Measurements from ENCODE around the gene ARL9.
"Not testable (repeated sequence)": the region's sequence is repeated elsewhere in the genome, so short reads cannot be mapped to it uniquely, and the experiment has no call there.

ARL9 gene, protein sequence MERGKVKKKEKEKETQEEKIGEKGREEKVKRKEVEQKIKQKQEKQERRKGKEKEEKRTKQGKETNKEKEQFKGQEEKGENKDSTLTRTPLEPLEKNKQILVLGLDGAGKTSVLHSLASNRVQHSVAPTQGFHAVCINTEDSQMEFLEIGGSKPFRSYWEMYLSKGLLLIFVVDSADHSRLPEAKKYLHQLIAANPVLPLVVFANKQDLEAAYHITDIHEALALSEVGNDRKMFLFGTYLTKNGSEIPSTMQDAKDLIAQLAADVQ

DNA sequence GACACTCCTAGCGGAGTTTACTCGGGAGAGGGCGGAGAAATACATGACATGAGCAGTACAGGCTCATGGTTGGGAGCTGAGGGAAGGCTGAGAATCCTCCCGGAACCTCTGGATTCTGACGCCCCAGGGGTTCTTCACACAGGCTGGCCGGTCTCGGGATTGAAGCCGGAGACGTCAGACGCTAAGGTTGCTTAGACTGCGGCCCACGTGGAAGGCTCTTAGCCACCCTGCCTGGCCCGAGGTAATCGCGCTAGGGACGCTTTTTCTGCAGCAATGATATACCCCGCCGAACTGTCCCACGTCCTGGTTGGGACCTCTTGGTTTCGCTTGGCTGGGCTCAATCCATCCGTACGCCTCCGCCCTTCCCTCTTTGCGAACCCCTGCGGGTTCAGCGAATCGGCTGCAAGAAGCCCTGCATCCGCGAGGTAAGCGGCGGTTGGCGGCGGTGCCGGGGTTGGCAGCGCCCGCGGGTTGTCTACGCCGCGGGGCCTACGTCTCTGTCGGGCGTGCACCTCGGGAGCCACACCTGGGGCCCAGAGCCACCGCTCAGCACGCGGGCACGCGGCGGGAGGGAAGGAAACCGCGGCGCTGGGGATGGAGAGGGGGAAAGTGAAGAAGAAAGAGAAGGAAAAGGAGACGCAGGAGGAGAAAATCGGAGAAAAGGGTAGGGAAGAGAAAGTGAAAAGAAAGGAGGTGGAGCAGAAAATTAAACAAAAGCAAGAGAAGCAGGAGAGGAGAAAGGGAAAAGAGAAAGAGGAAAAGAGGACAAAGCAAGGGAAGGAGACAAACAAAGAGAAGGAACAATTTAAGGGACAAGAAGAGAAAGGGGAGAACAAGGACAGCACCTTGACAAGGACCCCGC is at the start of gene ARL9:
Gene ARL9, plus strand, starts transcription at position 523 of the 862 bp plus-strand sequence. Its CDS starts 72 bp downstream, at position 595.
- peak; percentile 25 for DNase-seq (ENCODE audit: low read depth)

DNA sequence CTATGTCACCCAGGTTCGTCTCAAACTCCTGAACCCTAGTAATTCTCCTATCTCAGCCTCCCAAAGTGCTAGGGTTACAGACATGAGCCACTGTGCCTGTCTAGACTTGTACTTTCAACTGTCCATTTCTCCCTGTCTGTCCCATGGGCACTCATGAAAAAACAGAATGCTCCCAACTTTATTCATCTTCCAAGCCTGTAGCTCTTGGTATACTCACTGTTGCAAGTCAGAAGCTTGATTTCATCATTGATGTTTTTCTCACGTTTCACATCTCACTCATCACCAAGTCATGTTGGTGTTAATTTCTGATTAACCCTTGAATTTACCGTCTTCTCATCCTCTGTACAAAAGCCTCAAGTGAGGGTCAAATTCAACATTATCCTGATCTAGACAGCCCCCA is 45.5 kb upstream of the ARL9 start:
- DNase-seq (ENCODE audit: low read depth): no peak

- no peak for DNase-seq (ENCODE audit: low read depth)
Observed at GRCh38 chr4:56462157-56462556, 43.4 kb upstream of the ARL9 start.

- DNase-seq (ENCODE audit: low read depth): no peak
Observed at GRCh38 chr4:56463711-56464110, 41.9 kb upstream of the ARL9 start.

- no peak for DNase-seq (ENCODE audit: low read depth)
Observed at GRCh38 chr4:56464581-56464980, 41.0 kb upstream of the ARL9 start.

- DNase-seq (ENCODE audit: low read depth): no peak
Observed at GRCh38 chr4:56465599-56466295, 39.8 kb upstream of the ARL9 start.

DNA sequence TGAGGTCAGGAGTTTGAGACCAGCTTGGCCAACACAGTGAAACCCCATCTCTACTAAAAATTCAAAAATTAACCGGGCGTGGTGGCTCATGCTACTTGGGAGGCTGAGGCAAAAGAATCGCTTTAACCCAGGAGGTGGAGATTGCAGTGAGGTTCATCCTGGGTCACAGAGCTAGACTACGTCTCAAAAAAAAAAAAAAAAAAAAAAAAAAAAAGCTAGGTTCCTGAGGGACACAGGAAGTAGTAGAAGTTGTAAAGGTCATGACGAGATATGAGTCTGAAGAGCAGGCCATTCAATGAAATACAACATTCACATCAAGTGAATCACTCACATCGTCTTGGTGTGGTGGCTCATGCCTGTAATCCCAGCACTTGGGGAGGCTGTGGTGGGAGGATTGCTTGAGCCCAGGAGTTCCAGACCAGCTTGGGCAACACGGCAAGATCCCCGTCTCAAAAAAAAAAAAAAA is 39.3 kb upstream of the ARL9 start:
- not testable (repeated sequence) for DNase-seq (ENCODE audit: low read depth)

GRCh38 chr4:56466910-56467283 is 38.7 kb upstream of the ARL9 start:
- DNase-seq (ENCODE audit: low read depth): no peak

DNA sequence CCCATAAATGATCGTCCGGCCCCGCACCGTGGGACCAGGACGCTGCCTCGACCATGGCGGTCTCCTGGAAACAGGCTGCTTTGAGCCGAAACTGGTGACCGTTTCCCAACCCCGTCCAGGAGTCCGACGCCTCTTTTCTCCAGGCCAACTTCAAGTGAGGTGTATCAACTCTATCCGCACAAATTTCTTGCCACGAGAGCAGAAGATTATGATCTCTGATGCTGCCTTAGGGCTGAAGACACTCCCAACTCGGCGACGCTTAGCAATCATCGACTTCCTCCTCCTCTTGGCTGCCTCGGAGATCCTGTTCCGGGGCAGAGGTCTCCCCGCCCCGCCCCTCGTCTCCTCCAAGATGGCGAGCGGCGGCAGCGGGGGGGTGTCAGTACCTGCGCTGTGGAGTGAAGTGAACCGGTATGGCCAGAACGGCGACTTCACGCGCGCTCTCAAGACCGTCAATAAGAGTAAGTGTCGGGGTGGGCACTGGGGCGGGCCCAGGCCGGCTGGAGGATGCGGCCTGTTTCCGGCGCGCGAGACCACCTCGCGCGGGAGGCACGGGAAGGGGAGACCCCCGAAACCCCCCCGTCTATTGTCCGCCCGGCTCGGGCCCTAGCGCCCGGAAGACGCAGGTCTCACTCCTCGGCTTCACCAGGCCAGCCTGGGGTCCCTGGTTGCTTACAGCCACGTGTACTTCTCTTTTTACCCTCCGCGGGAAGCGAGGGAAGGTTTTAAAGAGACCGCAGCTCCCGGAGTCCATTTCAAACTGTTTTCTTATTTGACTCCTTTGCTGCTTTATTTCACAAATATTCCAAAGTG is 38.1 kb upstream of the ARL9 start, which contains the start of gene SRP72:
Gene SRP72, plus strand, starts transcription at position 334 of the 813 bp plus-strand sequence. Its CDS starts 19 bp downstream, at position 353.
- peak; percentile 81 for DNase-seq (ENCODE audit: low read depth)

DNA sequence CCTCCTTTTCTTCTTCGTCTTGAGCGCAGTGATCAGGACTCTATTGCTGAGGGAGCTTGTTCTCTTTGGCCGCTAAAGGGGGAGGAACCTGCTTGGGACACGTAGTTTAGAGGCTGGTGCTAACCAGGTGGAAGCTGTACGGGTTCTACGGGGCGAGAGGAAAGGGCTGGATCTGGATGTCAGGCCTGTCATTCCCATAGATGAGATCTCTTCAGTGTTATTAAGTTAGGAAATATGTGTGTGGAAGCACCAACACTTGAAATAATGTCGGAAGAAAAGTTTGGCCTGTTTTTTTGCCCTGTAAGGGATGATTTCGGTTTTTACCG is 37.5 kb upstream of the ARL9 start:
- no peak for DNase-seq (ENCODE audit: low read depth)

DNA sequence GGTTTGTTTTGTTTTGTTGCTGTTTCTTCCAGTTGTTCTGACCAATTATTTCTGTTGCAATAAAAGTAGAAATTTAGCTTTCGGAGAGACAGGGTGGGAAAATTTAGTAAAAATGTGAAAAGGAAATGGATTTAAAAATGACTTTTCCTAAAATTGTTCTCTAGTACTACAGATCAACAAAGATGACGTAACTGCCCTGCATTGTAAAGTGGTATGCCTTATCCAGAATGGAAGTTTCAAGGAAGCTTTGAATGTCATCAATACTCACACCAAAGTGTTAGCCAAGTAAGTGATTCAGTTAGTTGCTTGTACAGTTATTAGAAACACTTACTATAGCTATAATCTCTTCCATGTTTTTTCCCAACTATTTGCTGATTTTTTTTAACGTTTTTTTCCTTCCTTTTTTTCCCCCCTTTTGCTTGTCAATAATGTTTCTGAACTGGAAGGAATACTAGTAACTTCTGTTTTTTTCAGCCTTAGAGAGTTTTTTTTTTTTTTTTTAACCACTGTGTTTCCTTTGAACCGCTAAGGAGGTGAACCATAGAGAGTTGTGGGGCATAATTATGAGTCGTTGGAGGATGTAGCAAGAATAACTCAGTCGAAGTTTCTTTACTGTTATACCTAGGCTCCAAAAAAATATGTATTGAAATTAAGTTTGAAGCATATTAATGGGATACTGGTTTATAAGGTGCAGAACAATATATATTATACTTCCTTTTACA is 35.9 kb upstream of the ARL9 start:
- DNase-seq (ENCODE audit: low read depth): no peak

GRCh38 chr4:56475917-56476316 is 29.7 kb upstream of the ARL9 start:
- DNase-seq (ENCODE audit: low read depth): no peak

DNA sequence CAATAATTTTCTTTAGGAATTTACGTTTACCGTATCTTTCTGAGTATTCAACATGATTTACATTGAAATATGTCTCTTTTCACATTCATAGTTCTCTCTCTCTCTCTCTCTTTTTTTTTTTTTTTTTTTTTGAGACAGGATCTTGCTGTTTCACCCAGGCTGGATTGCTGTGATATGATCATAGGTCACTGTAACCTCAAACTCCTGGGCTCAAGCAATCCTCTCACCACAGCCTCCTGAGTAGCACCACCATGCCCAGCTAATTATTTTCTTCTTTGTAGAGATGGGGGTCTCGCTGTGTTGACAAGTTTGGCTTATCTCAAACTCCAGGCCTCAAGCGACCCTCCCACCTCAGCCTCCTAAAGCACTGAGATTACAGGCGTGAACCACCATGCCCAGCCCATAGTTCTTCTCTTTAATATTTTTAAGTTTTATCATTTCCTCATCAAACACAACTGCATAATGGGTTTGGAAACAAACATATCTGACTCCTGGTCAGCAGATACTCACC is 28.3 kb upstream of the ARL9 start:
- no peak for DNase-seq (ENCODE audit: low read depth)

DNA sequence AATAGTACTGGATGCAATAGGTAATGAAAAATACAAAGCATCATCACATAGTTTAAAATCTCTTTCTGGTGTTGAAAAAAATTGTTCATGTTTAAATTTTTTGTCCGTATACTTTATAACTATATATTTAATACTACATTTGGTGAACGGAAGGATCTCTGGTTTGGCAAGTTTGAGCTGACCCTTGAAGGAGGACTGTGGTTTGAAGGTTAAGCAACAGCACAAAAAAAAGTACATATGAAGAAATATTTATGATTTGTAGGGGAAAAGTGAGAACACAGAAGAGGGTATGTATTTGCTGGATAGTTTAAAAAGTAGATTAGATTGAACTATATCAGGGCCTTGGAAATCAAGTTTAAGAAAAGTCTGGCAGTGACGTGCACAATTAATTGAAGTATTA is 24.9 kb upstream of the ARL9 start:
- no peak for DNase-seq (ENCODE audit: low read depth)

GRCh38 chr4:56496241-56496640 is 9.3 kb upstream of the ARL9 start:
- no peak for DNase-seq (ENCODE audit: low read depth)

DNA sequence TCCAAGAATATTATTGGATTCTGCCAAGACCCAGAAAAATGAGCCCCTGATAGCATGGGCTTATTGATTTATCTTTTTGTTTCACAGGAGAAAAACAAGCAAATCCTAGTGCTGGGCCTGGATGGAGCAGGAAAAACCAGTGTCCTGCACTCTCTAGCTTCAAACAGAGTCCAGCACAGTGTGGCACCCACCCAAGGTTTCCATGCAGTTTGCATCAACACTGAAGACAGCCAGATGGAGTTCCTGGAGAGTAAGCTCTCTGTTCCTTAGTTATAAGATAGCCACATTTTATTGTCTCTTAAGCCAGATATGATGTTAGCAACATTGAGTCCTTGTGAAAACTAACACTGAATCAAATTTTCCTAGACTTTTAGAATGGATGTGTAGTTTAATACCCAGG is 5.5 kb downstream of the ARL9 start:
- DNase-seq (ENCODE audit: low read depth): no peak

- no peak for DNase-seq (ENCODE audit: low read depth)
Observed at GRCh38 chr4:56512166-56512565, 6.6 kb downstream of the ARL9 start.

DNA sequence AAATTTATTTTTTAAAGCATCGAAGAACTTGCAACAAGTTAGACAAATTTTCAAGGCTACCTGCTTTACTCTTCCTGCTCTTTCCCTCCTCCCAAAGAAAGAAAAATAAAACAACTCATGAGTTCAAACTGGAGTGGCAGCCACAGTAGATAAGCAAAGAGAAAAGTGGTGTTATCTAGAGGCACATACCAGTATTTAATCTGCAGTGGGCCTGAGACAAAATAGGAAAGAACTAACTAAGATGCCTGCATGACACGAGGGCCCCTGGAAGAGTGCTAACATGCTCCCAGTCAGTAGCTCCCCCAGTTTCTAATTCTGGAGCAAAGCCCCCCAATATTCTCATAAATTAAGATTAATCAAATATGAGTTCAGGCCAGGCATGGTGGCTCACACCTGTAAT is 7.9 kb downstream of the ARL9 start:
- DNase-seq (ENCODE audit: low read depth): no peak

- DNase-seq (ENCODE audit: low read depth): peak; percentile 71
Observed at GRCh38 chr4:56530269-56531148, 24.9 kb downstream of the ARL9 start.

- DNase-seq (ENCODE audit: low read depth): no peak
Observed at GRCh38 chr4:56531149-56531770, 25.7 kb downstream of the ARL9 start.
